HepG2 (cell line): Measurements from ENCODE around the gene SNAPC4. TPM values are rescaled to one million over a fixed set of nuclear protein-coding genes. Genes with fewer than 3 reads are reported as not detected.

ENCODE experiments used
- ATAC-seq: fragments of 200-7000 bp; cut with Tn5 transposase; 3 replicates; pipeline ENCODE4 v1.9.1; 2020; ENCODE audit warnings: mild to moderate bottlenecking, moderate library complexity
- BruUV-seq: library from RNA; stranded (reverse); fragments of 400-500 nt; replicated peaks from 2 replicates; lab custom pipeline; 2021; lab: Mats Ljungman, UMichigan
- CTCF ChIA-PET: fragments of 300-600 bp; formaldehyde crosslinking; extraction: SDS; loops from one replicate; lab custom pipeline; 2021; ENCODE audit warnings: low total read pairs, inconsistent platforms, low intra/inter-chr PET ratio; lab: Yijun Ruan, JAX
- POLR2A ChIA-PET: fragments of 350-600 bp; sonication (Branson Sonifier 250); formaldehyde crosslinking; loops from one replicate; lab custom pipeline; 2020; ENCODE audit warnings: antibody characterized with exemption, inconsistent platforms; lab: Yijun Ruan, JAX
- DNase-seq: peaks from one replicate; pipeline ENCODE4 v3.0.0-alpha.2; 2015; ENCODE audit warnings: low spot score
- FAIRE-seq: peaks from 3 replicates; lab custom pipeline; 2011; peaks lifted over from hg19 to GRCh38; lab: Jason Lieb, UNC
- H2AFZ ChIP-seq: one replicate; pipeline ENCODE4 v1.6.1; 2011; ENCODE audit warnings: low read length, inconsistent platforms
- H3K27ac ChIP-seq: fragments of 300-600 bp; 3 replicates; pipeline ENCODE4 v1.8.0; 2011; ENCODE audit warnings: mixed run types, mild to moderate bottlenecking, mixed read lengths, low read length, inconsistent platforms; ENCODE audit not compliant: insufficient read depth; ENCODE audit errors: extremely low read length
- H3K27me3 ChIP-seq, 2 experiments: fragments of 200-600 bp in 1 of 2; 2 replicates in 1 of 2; 3 replicates in 1 of 2; pipeline versions ENCODE4 v1.6.0 to v1.8.0; 2011; ENCODE audit warnings: low read length in 2 of 2, mild to moderate bottlenecking in 2 of 2, moderate library complexity in 2 of 2, inconsistent platforms in 1 of 2; ENCODE audit not compliant: insufficient read depth in 2 of 2, control insufficient read depth in 1 of 2
- H3K36me3 ChIP-seq, 2 experiments: fragments of 200-600 bp in 1 of 2; replicated peaks in 1 of 2; 2 replicates in 1 of 2; 3 replicates in 1 of 2; pipeline versions ENCODE4 v1.5.1 to v1.8.0; 2011; ENCODE audit warnings: low read length in 2 of 2, inconsistent platforms in 1 of 2; ENCODE audit not compliant: insufficient read depth in 2 of 2, control insufficient read depth in 1 of 2
- H3K4me1 ChIP-seq: 2 replicates; pipeline ENCODE4 v1.5.1; 2012; ENCODE audit warnings: low read length, inconsistent platforms; ENCODE audit not compliant: insufficient read depth
- H3K4me2 ChIP-seq: 2 replicates; pipeline ENCODE4 v1.6.0; 2011; ENCODE audit warnings: low read depth, low read length, inconsistent platforms
- H3K4me3 ChIP-seq, 3 experiments: fragments of 200-600 bp in 1 of 3; sonication (generic), shearing (Covaris generic) in 1 of 3; replicated peaks in 1 of 3; 2 replicates each; pipeline ENCODE4 v1.5.1; 2011 to 2016; ENCODE audit warnings: low read length in 3 of 3, inconsistent platforms in 2 of 3, low read depth in 2 of 3, mild to moderate bottlenecking in 2 of 3, control low read depth in 1 of 3, mixed read lengths in 1 of 3; ENCODE audit not compliant: insufficient read depth in 1 of 3
- H3K79me2 ChIP-seq: one replicate; pipeline ENCODE4 v1.6.1; 2011; ENCODE audit warnings: low read length, inconsistent platforms; ENCODE audit not compliant: insufficient read depth
- H3K9ac ChIP-seq: 2 replicates; pipeline ENCODE4 v1.6.0; 2011; ENCODE audit warnings: mild to moderate bottlenecking, low read depth, low read length, inconsistent platforms; ENCODE audit not compliant: insufficient read depth
- H3K9me3 ChIP-seq: 2 replicates; pipeline ENCODE4 v1.5.1; 2012; ENCODE audit warnings: mild to moderate bottlenecking, low read length
- H4K20me1 ChIP-seq: 2 replicates; pipeline ENCODE4 v1.6.0; 2011; ENCODE audit warnings: inconsistent platforms, mild to moderate bottlenecking, low read length, moderate library complexity; ENCODE audit not compliant: insufficient read depth
- ARNTL ChIP-seq: sonication (generic); formaldehyde crosslinking; IDR thresholded peaks from 2 replicates; pipeline ENCODE4 v1.4.0; 2020; ENCODE audit warnings: mild to moderate bottlenecking, missing genetic modification reagents
- EHMT2 ChIP-seq: fragments of 200-600 bp; sonication (generic); IDR thresholded peaks from 2 replicates; pipeline ENCODE4 v1.7.0; 2017; ENCODE audit warnings: antibody characterized with exemption, low read depth, low read length, borderline replicate concordance
- FOXC1 ChIP-seq: sonication (generic); formaldehyde crosslinking; IDR thresholded peaks from 2 replicates; pipeline ENCODE4 v1.8.0; 2022; ENCODE audit warnings: mild to moderate bottlenecking, missing genetic modification reagents, borderline replicate concordance
- KLF13 ChIP-seq: sonication (generic); formaldehyde crosslinking; IDR thresholded peaks from 2 replicates; pipeline ENCODE4 v1.4.0; 2020; ENCODE audit warnings: mild to moderate bottlenecking, missing genetic modification reagents
- MAFG ChIP-seq: sonication (generic); formaldehyde crosslinking; IDR thresholded peaks from 2 replicates; pipeline ENCODE4 v1.5.1; 2020; ENCODE audit warnings: mild to moderate bottlenecking, missing genetic modification reagents
- MAFK ChIP-seq, 2 experiments: IDR thresholded peaks in 1 of 2; conservative IDR thresholded peaks in 1 of 2; 2 replicates each; pipeline ENCODE4 v1.6.1; 2011; ENCODE audit warnings: improper control_type of control experiment in 2 of 2, low read length in 2 of 2
- MTF2 ChIP-seq: sonication (generic); formaldehyde crosslinking; IDR thresholded peaks from 2 replicates; pipeline ENCODE4 v1.5.0; 2020; ENCODE audit warnings: missing genetic modification reagents, borderline replicate concordance
- MXI1 ChIP-seq: IDR thresholded peaks from 3 replicates; pipeline ENCODE4 v1.6.1; 2012; ENCODE audit warnings: low read depth, low read length, inconsistent platforms, borderline replicate concordance
- MYPOP ChIP-seq: sonication (generic); formaldehyde crosslinking; IDR thresholded peaks from 2 replicates; pipeline ENCODE4 v1.8.1; 2023; ENCODE audit warnings: mild to moderate bottlenecking, moderate library complexity, missing genetic modification reagents
- NFIB ChIP-seq: sonication (generic); formaldehyde crosslinking; IDR thresholded peaks from 2 replicates; pipeline ENCODE4 v1.9.0; 2021; ENCODE audit warnings: missing genetic modification reagents, mild to moderate bottlenecking, borderline replicate concordance
- PTBP1 ChIP-seq: fragments of 200-400 bp; formaldehyde crosslinking; IDR thresholded peaks from 2 replicates; pipeline ENCODE4 v1.6.1; 2018; ENCODE audit warnings: low read length, low read depth; ENCODE audit not compliant: poor library complexity, severe bottlenecking
- RFX1 ChIP-seq: fragments of 450-650 bp; IDR thresholded peaks from 2 replicates; pipeline ENCODE4 v1.6.1; 2017
- SKIL ChIP-seq: sonication (generic); formaldehyde crosslinking; IDR thresholded peaks from 2 replicates; pipeline ENCODE4 v1.8.0; 2022; ENCODE audit warnings: missing genetic modification reagents, mild to moderate bottlenecking, moderate library complexity, borderline replicate concordance
- ZFP41 ChIP-seq: sonication (generic); formaldehyde crosslinking; IDR thresholded peaks from 2 replicates; pipeline ENCODE4 v1.4.0; 2020; ENCODE audit warnings: mild to moderate bottlenecking, missing genetic modification reagents, borderline replicate concordance
- ZNF124 ChIP-seq: sonication (generic); formaldehyde crosslinking; IDR thresholded peaks from 2 replicates; pipeline ENCODE4 v1.4.0; 2020; ENCODE audit warnings: missing genetic modification reagents
- ZNF510 ChIP-seq: sonication (generic); formaldehyde crosslinking; IDR thresholded peaks from 2 replicates; pipeline ENCODE4 v1.4.0; 2020; ENCODE audit warnings: low read depth, mild to moderate bottlenecking, missing genetic modification reagents
- ZNF543 ChIP-seq: sonication (generic); formaldehyde crosslinking; IDR thresholded peaks from 2 replicates; pipeline ENCODE4 v1.4.0; 2020; ENCODE audit warnings: mild to moderate bottlenecking, missing genetic modification reagents
- ZNF552 ChIP-seq: sonication (generic); formaldehyde crosslinking; IDR thresholded peaks from 2 replicates; pipeline ENCODE4 v1.9.0; 2022; ENCODE audit warnings: missing genetic modification reagents, mild to moderate bottlenecking, borderline replicate concordance
- ZNF576 ChIP-seq: sonication (generic); formaldehyde crosslinking; IDR thresholded peaks from 2 replicates; pipeline ENCODE4 v1.4.0; 2020; ENCODE audit warnings: mild to moderate bottlenecking, missing genetic modification reagents
- ZNF598 ChIP-seq: sonication (generic); formaldehyde crosslinking; IDR thresholded peaks from 2 replicates; pipeline ENCODE4 v1.5.1; 2020; ENCODE audit warnings: mild to moderate bottlenecking, missing genetic modification reagents, borderline replicate concordance
- WGBS: methylation state at CpG from one replicate; pipeline ENCODE4 v1.1.6; 2017; ENCODE audit warnings: low lambda C conversion rate; 5-methylcytosine and 5-hydroxymethylcytosine counted together
- in situ Hi-C: cut with HindIII; loops from 2 replicates; pipeline ENCODE4 v1.10.0; 2017; ENCODE audit warnings: low pct_unique_long_range_greater_than_20kb; ENCODE audit not compliant: extremely low pct_ligation_motif_present
- intact Hi-C: fragments of 100-400 bp; cut with micrococcal nuclease; formaldehyde crosslinking; loops from one replicate; pipeline ENCODE4 v1.10.0; 2022; ENCODE audit not compliant: unreplicated experiment
- polyA plus RNA-seq, 8 experiments: library from polyadenylated mRNA; depleted of rRNA in 3 of 8; stranded (reverse) in 7 of 8; unstranded in 1 of 8; fragments of >200 nt; fragmentation: Illumina TruSeq in 4 of 8; extraction: Trizol in 4 of 8; gene quantifications; 2 replicates each; pipeline versions ENCODE4 v1.2.1 to v1.2.3, GENCODE V29; 2011 to 2016; ENCODE audit warnings: low read depth in 4 of 8, missing spikeins in 1 of 8, mixed read lengths in 1 of 8; ENCODE audit not compliant: insufficient read depth in 1 of 8
- total RNA-seq, 5 experiments: library from RNA; depleted of rRNA; stranded (reverse); fragments of >200 nt; fragmentation: Illumina TruSeq; extraction: Trizol; gene quantifications; 2 replicates each; pipeline ENCODE4 v1.2.3, GENCODE V29; 2016; ENCODE audit warnings: low read depth in 1 of 5

SNAPC4 gene
- total and polyA plus RNA-seq, 2 of the 13 experiments (the other 11 are each of a cell fraction or from before 2014, with no cell fraction given), result 2.0 to 6.0 TPM

- Histone ChIP-seq H3K9me3 (no peaks in the 10 kb centered on the region), H3K4me1 (peaks cover 36% of the 10 kb centered on the region), H3K4me3 (peak overlapping the region; percentile 70 to 99 (median 89)), H2AFZ (no peak overlapping the region), H3K79me2 (peaks cover 49% of the 10 kb centered on the region), H3K27me3 (no peaks in the 10 kb centered on the region; a peak in 1 of 5 replicates), H3K27ac (peak overlapping the region; percentile 75), H3K9ac (peak overlapping the region; percentile 90), H3K4me2 (peak overlapping the region; percentile 95), H4K20me1 (peaks cover 8% of the 10 kb centered on the region), H3K36me3 (peaks cover 21 to 48% of the 10 kb centered on the region in 2 experiments)
- FAIRE-seq, result no peak
- in situ Hi-C loops, result no loop called here
- peak; percentile 55 for ATAC-seq
- peak; percentile 30 for DNase-seq
- WGBS, result 58% methylated on average over 10 of the region's 71 CpGs
- CTCF ChIA-PET, result no interaction called here
- intact Hi-C loops, result no loop called here
- TSS peak; percentile 65 for BruUV-seq
- POLR2A ChIA-PET, result interaction anchor here (0.7 to 2.4 kb wide), 7 partner anchors 9 to 74 kb away, joined by 3 to 16 read pairs (median 3); partner anchors contain the start of genes CARD9 and DNLZ
- TF ChIP-seq PTBP1 (peak; percentile 50), ZNF543 (CRISPR knock-in tag) (peak; percentile 59; the same call in 1 of the 2 replicates), ZNF576 (CRISPR knock-in tag) (no peak), ZNF510 (0 out of 2 replicates have a peak, but pooled peaks have one; percentile 10), ZNF552 (CRISPR knock-in tag) (peak; percentile 92), RFX1 (no peak), NFIB (CRISPR knock-in tag) (no peak), MAFK (conservative IDR thresholded peaks at IDR 0.05 in 1 of 2, IDR thresholded peaks at IDR 0.05 in 1 of 2; ENCODE audit: low read length in 2 of 2) (no peak), FOXC1 (CRISPR knock-in tag) (no peak), MAFG (CRISPR knock-in tag) (peak; percentile 52; the same call in 1 of the 2 replicates), ZFP41 (peak; percentile 71; the same call in 1 of the 2 replicates), MXI1 (peak; percentile 71; the same call in 2 of the 3 replicates), KLF13 (CRISPR knock-in tag) (0 out of 2 replicates have a peak, but pooled peaks have one; percentile 42), ARNTL (no peak), EHMT2 (no peak), ZNF124 (CRISPR knock-in tag) (no peak), ZNF598 (peak; percentile 27; the same call in 1 of the 2 replicates), MYPOP (no peak), SKIL (CRISPR knock-in tag) (0 out of 2 replicates have a peak, but pooled peaks have one; percentile 26), MTF2 (CRISPR knock-in tag) (no peak)
Measured at GRCh38 chr9:136409557-136410455, 9.8 kb upstream of the SNAPC4 start.
